IPS-15b (cell line): ENCODE data around the gene UGGT2.
"Not testable (repeated sequence)": the region's sequence is repeated elsewhere in the genome, so short reads cannot be mapped to it uniquely, and the experiment has no call there.

ENCODE experiments used
- H3K27me3 ChIP-seq: one replicate; pipeline ENCODE4 v1.6.1; 2013; ENCODE audit warnings: low read length; ENCODE audit not compliant: control insufficient read depth, insufficient read depth
- H3K36me3 ChIP-seq: one replicate; pipeline ENCODE4 v1.6.1; 2013; ENCODE audit warnings: low read length; ENCODE audit not compliant: control insufficient read depth, insufficient read depth
- H3K4me1 ChIP-seq: one replicate; pipeline ENCODE4 v1.6.1; 2013; ENCODE audit warnings: mild to moderate bottlenecking, low read length; ENCODE audit not compliant: control insufficient read depth, insufficient read depth
- H3K4me3 ChIP-seq: one replicate; pipeline ENCODE4 v1.5.1; 2013; ENCODE audit warnings: low read depth, low read length
- H3K9ac ChIP-seq: one replicate; pipeline ENCODE4 v1.6.1; 2013; ENCODE audit warnings: low read depth, mild to moderate bottlenecking, low read length
- H3K9me3 ChIP-seq: one replicate; pipeline ENCODE4 v1.6.1; 2013; ENCODE audit warnings: mild to moderate bottlenecking, low read length; ENCODE audit not compliant: control insufficient read depth, insufficient read depth

UGGT2 gene

DNA sequence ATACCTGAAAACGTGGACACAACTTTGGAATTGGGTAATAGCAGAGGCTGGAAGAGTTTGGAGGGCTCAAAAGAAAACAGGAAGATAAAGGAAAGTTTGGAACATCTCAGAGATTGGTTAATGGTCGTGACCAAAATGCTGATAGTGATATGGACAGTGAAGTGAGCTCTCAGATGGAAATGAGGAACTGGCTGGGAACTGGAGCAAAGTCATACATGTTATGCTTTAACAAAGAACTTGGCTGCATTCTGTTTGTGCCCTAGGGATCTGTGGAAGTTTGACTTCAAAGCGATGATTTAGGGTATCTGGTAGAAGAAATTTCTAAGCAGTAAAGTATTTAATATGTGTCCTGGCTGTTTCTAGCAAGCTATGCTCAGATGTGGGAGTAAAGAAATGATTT lies 240.1 kb downstream of the UGGT2 start:
- H3K27me3 ChIP-seq = no peaks in the 10 kb centered on the region
- no peak overlapping the region for H3K4me3 ChIP-seq

DNA sequence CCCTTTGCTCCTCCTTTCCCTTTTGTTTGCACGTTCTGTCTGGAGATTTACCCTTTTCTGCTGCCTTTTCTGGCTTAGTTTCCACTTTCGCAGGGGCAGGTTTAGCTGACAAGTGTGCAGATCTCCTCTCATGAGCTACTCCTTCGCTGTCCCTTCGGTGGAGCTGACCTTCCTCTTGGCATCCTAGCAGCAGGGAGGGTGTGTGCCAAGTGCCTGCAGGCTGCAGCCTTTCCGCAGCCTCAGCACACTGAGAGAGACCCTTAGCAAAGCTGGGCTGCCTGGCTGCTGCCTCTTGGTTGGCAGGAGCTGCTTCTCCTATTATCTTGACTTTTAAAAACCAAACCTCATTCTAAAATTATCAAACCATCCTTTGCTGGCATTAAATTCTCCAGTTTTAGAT lies 243.8 kb downstream of the UGGT2 start:
- H3K4me1 ChIP-seq = no peaks in the 10 kb centered on the region
- H3K36me3 ChIP-seq = no peaks in the 10 kb centered on the region
- no peaks in the 10 kb centered on the region for H3K9me3 ChIP-seq
- H3K27me3 ChIP-seq = no peaks in the 10 kb centered on the region
- no peak overlapping the region for H3K9ac ChIP-seq
- H3K4me3 ChIP-seq = no peak overlapping the region

More for the DNA sequence above, 240.1 kb downstream of the UGGT2 start:
- H3K9me3 ChIP-seq = no peaks in the 10 kb centered on the region
- no peak overlapping the region for H3K9ac ChIP-seq
- H3K4me1 ChIP-seq = no peaks in the 10 kb centered on the region
- H3K36me3 ChIP-seq = no peaks in the 10 kb centered on the region

DNA sequence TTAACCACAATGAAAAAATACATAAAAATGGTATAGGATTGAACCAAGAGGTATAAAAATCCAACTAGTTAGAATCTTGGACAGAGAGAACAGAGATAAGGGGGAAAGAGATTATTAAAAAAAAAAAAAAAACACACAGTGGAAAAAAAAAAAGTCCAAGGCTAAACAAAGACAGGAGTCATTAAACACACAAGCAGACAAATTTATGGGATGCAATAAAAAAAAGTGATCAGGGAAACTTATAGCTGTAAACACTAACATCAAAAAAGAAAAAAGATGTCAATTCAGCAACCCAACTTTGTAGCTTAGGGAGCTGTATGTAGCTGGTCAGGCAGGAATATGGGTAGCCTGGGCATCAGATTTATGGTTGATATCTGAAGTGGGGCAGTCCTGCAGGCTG lies 247.3 kb downstream of the UGGT2 start:
- Histone ChIP-seq H3K9me3 (no peaks in the 10 kb centered on the region), H3K36me3 (no peaks in the 10 kb centered on the region), H3K27me3 (no peaks in the 10 kb centered on the region), H3K9ac (no peak overlapping the region), H3K4me3 (no peak overlapping the region), H3K4me1 (no peaks in the 10 kb centered on the region)

DNA sequence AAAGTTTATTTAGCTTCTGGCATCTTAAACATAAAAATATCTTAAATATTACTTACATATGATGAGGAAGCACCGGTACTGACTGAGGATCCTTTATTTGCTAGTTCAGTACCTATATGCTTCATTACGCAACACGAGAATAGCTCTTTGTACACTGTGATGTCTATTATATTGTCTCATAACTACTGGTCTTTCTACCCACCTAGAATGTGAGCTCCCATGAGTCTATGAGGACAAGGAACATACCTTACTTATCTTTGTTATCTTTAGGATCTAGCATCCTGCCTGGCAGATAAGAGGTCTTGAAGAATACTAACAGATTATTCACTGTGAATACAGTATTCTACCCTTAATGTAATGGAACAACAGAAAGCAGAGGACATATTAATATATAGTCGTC lies 251.4 kb downstream of the UGGT2 start:
- no peaks in the 10 kb centered on the region for H3K9me3 ChIP-seq
- no peaks in the 10 kb centered on the region for H3K36me3 ChIP-seq
- H3K27me3 ChIP-seq = no peaks in the 10 kb centered on the region
- H3K4me3 ChIP-seq = no peak overlapping the region
- H3K9ac ChIP-seq = no peak overlapping the region
- H3K4me1 ChIP-seq = no peaks in the 10 kb centered on the region

DNA sequence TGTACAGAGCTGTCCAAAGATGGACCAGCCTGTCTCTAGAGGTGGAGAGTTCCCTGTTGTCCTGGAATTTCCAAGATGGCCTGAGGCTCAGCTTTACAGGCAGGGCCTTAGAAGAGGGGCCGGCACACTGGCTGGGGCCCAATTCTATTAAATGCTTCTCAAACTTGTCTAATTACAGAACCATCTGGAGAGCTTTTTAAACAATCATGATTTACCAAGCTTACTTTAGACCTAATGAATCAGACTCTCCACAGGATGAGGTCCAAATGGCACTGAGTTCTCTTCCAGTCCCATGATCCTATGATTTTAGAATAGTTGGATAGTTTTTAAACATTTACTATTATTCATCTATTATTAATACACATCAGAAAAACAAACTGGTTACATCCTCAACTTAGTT lies 252.8 kb downstream of the UGGT2 start:
- Histone ChIP-seq H3K36me3 (no peaks in the 10 kb centered on the region), H3K4me3 (no peak overlapping the region), H3K4me1 (no peaks in the 10 kb centered on the region), H3K9ac (no peak overlapping the region), H3K27me3 (no peaks in the 10 kb centered on the region), H3K9me3 (no peaks in the 10 kb centered on the region)

DNA sequence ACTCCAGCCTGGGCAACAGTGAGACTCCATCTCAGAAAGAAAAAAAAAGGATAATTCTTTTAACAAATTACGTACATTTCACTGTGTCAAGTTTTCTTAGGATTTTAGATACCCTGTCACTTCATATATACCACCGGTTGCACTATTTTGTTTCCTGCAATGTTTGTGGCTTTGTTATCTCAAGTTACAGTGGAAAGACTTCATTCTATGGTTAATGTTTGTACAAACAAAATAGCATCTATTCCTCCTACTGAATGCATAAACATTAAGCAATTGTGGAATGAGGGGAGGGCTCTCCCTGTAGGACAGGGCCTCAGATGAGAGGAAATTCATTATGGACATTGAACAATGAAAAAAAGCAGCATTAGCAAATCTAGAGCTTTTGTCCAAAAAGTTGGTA lies 256.2 kb downstream of the UGGT2 start:
- H3K4me1 ChIP-seq = no peaks in the 10 kb centered on the region
- H3K9ac ChIP-seq = no peak overlapping the region
- no peaks in the 10 kb centered on the region for H3K36me3 ChIP-seq
- no peaks in the 10 kb centered on the region for H3K27me3 ChIP-seq
- H3K4me3 ChIP-seq = no peak overlapping the region
- no peaks in the 10 kb centered on the region for H3K9me3 ChIP-seq

DNA sequence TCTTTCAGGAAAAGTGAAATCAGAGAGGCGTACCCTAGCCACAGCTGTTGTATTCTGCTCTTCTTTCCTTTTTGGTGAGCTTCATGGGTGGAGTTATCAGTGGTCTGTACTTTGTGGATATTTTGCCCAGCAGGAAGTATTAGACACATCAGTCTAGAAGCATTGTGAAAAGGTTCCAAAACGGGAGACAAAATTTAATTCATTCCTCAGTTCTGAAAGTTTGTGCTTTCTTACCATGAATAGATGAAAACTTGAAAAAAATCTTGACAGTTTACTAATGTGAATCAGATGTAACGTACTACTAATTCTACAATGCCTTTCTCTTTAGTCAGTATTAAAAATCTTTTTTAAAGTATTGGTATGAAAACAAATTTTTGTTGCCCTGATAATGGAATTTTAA lies 259.4 kb downstream of the UGGT2 start:
- no peak overlapping the region for H3K9ac ChIP-seq
- H3K4me1 ChIP-seq = no peaks in the 10 kb centered on the region
- no peak overlapping the region for H3K4me3 ChIP-seq
- H3K27me3 ChIP-seq = no peaks in the 10 kb centered on the region
- H3K36me3 ChIP-seq = peaks cover 2% of the 10 kb centered on the region
- H3K9me3 ChIP-seq = no peaks in the 10 kb centered on the region

DNA sequence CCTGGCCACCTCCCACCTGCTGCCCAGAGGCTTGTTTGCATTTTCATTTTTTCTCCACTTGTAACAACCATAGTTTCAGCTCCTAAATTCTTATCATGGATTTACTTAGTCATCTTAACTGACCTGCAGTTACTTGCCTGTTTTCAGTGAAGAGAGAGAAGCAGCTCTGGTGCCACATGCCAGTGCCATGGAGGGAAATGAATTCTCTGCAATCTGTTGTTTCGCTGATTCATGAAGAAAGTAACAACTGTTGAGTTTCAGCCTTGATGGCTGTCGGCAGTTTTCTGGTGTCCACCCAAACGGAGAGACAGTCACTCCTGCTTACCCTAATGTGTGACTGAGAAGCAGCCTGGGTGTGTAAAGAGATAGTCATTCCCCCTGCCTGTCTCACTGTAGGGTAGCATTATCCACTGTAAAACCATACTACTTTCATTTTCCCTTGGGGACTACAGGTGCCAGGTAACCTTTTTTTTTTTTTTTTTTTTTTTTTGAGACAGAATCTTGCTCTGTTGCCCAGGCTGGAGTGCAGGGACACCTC lies 260.1 kb downstream of the UGGT2 start:
- Histone ChIP-seq H3K4me1 (no peaks in the 10 kb centered on the region), H3K4me3 (no peak overlapping the region), H3K9me3 (no peaks in the 10 kb centered on the region), H3K27me3 (no peaks in the 10 kb centered on the region), H3K36me3 (peaks cover 2% of the 10 kb centered on the region), H3K9ac (no peak overlapping the region)

DNA sequence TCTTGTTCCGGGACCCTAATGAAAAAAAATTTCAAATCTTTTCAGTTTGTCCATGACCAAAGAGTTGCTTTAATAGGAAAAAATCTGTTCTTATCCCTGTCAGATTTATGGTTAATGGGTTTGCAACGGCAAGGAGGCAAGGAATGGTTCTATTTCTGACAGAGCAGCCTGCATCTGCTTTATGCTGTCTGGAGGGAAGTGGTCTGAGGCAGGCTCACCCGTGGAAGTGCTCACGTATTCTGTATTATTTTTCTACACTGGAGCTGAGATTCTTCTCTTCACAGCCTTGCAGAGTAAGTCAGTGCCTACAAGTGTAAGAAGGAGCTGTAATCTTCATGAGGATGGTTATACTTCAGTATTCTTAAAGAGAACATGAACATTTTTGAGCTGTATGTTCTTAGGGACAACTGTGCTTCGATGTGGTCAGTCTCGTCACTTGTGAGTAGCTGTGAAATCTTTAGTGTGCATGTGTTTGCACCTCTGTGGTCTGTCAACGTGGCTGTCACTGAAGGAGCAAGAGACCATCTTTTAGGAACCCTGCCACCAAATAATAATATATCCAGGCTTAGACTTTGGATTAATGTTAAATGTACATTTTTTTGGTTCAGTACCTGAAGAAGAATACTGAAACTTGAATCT lies 262.0 kb downstream of the UGGT2 start:
- no peak overlapping the region for H3K4me3 ChIP-seq
- H3K9me3 ChIP-seq = no peaks in the 10 kb centered on the region
- peaks cover 2% of the 10 kb centered on the region for H3K36me3 ChIP-seq
- no peak overlapping the region for H3K9ac ChIP-seq
- no peaks in the 10 kb centered on the region for H3K4me1 ChIP-seq
- no peaks in the 10 kb centered on the region for H3K27me3 ChIP-seq

DNA sequence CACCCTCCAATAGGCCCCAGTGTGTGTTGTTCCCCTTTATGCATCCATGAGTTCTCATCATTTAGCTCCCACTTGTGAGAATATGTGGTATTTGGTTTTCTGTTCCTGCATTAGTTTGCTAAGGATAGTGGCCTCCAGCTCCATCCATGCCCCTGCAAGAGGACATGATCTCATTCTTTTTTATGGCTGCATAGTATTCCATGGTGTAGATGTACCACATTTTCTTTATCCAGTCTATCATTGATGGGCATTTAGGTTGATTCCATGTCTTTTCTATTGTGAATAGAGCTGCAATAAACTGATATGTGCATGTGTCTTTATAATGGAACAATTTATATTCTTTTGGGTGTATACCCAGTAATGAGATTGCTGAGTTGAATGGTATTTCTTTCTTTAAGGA lies 263.9 kb downstream of the UGGT2 start:
- not testable (repeated sequence) for H3K36me3 ChIP-seq, H3K27me3 ChIP-seq, H3K9me3 ChIP-seq, H3K4me1 ChIP-seq, H3K4me3 ChIP-seq, H3K9ac ChIP-seq

DNA sequence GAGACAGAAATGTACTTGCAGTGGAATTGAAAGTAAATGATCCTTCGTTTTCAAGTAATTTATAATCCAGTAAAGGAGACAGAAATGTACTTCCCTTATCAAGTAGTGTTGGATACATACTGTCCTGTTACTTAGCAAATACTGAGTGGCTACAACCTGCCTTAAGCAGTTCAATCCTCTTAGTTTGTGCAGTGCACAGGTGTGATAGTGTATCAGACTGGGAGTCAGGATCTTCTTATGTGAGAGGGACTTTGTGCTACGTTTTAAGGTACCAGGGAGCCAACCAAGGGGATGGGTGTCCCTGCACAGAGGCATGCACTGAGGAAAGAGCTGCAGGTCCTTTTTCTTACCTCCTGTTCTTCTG lies 265.1 kb downstream of the UGGT2 start:
- Histone ChIP-seq H3K9ac (no peak overlapping the region), H3K9me3 (no peaks in the 10 kb centered on the region), H3K4me3 (no peak overlapping the region), H3K36me3 (peaks cover 2% of the 10 kb centered on the region), H3K27me3 (no peaks in the 10 kb centered on the region), H3K4me1 (no peaks in the 10 kb centered on the region)

DNA sequence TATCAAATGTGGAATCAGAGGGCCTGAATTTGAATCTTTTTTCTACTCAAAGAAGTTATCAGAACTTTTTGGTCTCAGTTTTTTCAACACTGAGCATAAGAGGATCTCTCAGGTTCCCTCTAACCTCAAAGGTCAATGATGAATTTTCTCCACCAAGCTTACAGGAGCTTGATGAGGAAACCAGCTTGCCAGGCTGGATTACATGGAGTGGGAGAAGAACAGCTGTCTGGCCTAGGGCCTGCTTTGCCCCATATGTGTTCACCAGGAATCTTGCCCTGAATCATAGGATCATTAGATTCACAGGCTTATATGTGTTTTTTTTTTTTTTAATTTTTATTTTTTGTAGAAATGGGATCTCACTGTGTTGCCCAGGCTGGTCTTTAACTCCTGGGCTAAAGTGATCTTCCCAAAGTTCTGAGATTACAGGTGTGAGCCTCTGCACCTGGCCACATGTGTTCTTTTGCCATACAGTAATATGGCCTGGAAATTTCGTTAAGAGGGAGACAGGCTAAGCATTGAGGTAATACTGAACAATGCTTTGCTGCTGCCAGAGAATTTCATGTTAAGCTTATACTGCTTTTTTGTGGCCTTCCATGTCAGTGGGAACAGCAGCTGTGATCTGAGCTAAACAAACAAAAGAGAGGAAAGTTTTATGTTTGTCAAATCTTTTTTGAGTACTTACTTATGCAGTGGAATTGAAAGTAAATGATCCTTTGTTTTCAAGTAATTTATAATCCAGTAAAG lies 265.7 kb downstream of the UGGT2 start:
- H3K27me3 ChIP-seq = no peaks in the 10 kb centered on the region
- H3K4me3 ChIP-seq = no peak overlapping the region
- no peak overlapping the region for H3K9ac ChIP-seq
- H3K36me3 ChIP-seq = peaks cover 2% of the 10 kb centered on the region
- no peaks in the 10 kb centered on the region for H3K4me1 ChIP-seq
- H3K9me3 ChIP-seq = no peaks in the 10 kb centered on the region
